SK-N-MC (cell line): ENCODE results near the gene NANOS2.

Experiments used
- EZH2 ChIP-seq: fragments of 200-600 bp; sonication (generic); IDR thresholded peaks from one replicate; pipeline ENCODE4 v1.6.1; 2017; ENCODE audit warnings: antibody characterized with exemption
- POLR2AphosphoS5 ChIP-seq: IDR thresholded peaks from 2 replicates; pipeline ENCODE4 v1.6.1; 2012; ENCODE audit warnings: mild to moderate bottlenecking, low read depth, low read length, borderline replicate concordance

DNA sequence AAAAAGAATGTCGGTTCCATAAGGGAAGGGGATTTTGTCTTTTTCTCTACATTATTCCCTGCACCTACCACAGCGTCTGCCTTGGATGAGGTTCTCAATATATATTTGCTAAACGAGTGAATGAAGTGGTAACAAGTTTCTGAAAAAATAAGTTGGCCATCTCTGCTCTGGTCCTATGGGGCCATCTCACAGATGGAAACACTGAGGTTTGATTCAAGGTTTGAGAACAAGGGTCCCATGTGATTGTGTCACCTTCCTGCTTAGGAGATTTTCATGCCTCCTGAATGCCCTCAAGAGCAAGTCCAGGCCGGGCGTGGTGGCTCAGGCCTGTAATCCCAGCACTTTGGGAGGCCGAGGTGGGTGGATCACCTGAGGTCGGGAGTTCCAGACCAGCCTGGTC is 15.3 kb downstream of the NANOS2 start:
- no peak for TF ChIP-seq EZH2
- TF ChIP-seq POLR2AphosphoS5: no peak
